ENCODE data around the gene APPBP2. TPM values are rescaled to one million over a fixed set of nuclear protein-coding genes. Genes with fewer than 3 reads are reported as not detected.
A peak's percentile ranks its signal among the peaks of the same experiment; 100 is the strongest.
"Not testable (repeated sequence)": the region's sequence is repeated elsewhere in the genome, so short reads cannot be mapped to it uniquely, and the experiment has no call there.

The APPBP2 gene
- total RNA-seq, 1 donor = 69.1 TPM

- peak overlapping the region; percentile 100 for H3K4me3 ChIP-seq (ENCODE audit: low read depth, low read length)
- DNase-seq (ENCODE audit: low read depth) = peak; percentile 49
- TF ChIP-seq, protein P1, sequence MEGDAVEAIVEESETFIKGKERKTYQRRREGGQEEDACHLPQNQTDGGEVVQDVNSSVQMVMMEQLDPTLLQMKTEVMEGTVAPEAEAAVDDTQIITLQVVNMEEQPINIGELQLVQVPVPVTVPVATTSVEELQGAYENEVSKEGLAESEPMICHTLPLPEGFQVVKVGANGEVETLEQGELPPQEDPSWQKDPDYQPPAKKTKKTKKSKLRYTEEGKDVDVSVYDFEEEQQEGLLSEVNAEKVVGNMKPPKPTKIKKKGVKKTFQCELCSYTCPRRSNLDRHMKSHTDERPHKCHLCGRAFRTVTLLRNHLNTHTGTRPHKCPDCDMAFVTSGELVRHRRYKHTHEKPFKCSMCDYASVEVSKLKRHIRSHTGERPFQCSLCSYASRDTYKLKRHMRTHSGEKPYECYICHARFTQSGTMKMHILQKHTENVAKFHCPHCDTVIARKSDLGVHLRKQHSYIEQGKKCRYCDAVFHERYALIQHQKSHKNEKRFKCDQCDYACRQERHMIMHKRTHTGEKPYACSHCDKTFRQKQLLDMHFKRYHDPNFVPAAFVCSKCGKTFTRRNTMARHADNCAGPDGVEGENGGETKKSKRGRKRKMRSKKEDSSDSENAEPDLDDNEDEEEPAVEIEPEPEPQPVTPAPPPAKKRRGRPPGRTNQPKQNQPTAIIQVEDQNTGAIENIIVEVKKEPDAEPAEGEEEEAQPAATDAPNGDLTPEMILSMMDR (IDR thresholded peaks at IDR 0.05; ENCODE audit: insufficient read depth, low read depth, low read length) = no peak
These were observed 1.3 kb downstream of the APPBP2 start for GRCh38 chr17:60524463-60525327.

DNA sequence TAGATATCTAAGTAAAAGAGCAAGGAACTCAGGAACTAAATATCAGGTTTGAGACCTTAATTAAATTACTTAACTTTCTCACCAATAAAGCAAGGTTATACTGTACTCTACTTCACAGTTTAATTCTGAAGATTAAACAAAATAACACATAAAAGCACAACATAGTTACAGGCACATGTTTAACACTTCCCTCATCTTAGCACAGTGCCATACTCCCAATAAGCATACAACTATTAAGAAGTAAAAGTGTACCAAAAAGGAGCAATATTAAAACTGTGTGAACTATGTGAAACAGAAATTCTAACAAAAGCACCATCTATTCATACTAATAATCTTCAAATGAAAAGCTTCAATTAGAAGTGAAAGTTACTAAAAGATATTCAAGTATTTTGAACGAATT, 2.2 kb downstream of the APPBP2 start:
- H3K4me3 ChIP-seq (ENCODE audit: low read depth, low read length) = peak overlapping the region; percentile 100
- TF ChIP-seq, protein P1 (IDR thresholded peaks at IDR 0.05; ENCODE audit: insufficient read depth, low read depth, low read length) = no peak
- no peak for DNase-seq (ENCODE audit: low read depth)

DNA sequence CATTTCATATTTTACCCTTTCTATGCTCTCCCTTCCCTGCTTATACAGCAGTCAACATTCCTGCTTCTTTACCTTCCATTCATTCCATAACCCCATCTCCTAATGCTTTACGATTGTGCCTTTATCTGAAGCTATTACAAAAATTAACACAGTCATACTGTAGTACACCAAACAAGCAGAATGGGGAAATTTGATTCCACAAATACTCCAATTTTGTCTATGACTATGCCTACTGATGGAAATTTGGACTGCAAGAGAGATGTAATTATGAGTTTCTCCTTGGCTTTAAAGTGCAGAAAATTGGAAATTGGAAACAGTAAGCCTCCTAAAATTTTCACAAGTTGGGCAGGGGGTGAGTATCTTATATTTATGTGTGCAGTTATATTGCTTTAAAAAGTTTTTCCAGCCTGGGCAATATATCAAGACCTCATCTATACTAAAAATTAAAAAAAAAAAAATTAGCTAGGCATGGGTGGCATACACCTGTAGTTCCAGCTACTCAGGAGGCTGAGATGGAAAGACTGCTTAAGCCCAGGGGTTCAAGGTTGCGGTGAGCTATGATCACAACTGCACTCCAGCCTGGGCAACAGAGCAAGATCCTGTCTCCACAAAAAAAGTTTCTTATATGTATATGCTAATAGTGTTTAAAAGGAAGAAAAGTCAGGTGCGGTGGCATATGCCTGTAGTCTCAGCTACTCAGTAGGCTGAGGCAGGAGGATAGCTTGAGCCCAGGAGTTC, 3.0 kb downstream of the APPBP2 start:
- TF ChIP-seq, protein P1 (IDR thresholded peaks at IDR 0.05; ENCODE audit: insufficient read depth, low read depth, low read length) = no peak
- no peak for DNase-seq (ENCODE audit: low read depth)
- H3K4me3 ChIP-seq (ENCODE audit: low read depth, low read length) = peak overlapping the region; percentile 100

- TF ChIP-seq, protein P1 (IDR thresholded peaks at IDR 0.05; ENCODE audit: insufficient read depth, low read depth, low read length) = no peak
These were observed 6.2 kb downstream of the APPBP2 start for GRCh38 chr17:60519795-60520194.

DNA sequence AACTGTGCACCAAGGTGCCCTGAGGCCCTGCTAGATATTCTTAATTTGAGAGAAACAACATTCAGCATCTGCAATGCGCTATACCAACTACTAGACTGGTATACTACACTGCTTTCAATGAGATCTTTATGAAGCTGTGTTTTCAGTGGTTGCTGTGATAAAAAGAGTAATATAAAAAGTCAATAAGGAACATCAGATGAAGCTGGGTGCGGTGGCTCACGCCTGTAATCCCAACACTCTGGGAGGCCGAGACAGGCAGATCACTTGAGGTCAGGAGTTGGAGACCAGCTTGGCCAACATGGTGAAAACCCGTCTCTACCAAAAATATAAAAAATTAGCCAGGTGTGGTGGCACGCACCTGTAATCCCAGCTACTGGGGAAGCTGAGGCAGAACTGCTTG, 10.4 kb downstream of the APPBP2 start:
- H3K4me3 ChIP-seq (ENCODE audit: low read depth, low read length); DNase-seq (ENCODE audit: low read depth): not testable (repeated sequence)

More at GRCh38 chr17:60519795-60520194, 6.2 kb downstream of the APPBP2 start:
- no peak for DNase-seq (ENCODE audit: low read depth)
- no peak overlapping the region for H3K4me3 ChIP-seq (ENCODE audit: low read depth, low read length)

DNA sequence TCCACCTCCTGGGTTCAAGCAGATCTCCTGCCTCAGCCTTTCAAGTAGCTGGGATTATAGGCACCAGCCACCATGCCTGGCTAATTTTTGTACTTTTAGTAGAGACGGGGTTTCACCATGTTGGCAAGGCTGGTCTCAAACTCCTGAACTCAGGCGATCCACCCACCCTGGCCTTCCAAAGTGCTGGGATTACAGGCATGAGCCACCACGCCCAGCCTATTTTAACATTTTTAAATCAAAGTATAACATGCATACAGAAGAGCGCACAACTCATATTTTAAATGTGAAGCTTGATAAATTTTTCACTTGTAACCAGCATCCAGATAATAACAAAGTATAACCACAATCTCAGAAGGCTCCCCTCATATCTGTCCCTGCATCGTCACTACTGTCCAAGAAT, 10.8 kb downstream of the APPBP2 start:
- not testable (repeated sequence) for H3K4me3 ChIP-seq (ENCODE audit: low read depth, low read length); DNase-seq (ENCODE audit: low read depth)

DNA sequence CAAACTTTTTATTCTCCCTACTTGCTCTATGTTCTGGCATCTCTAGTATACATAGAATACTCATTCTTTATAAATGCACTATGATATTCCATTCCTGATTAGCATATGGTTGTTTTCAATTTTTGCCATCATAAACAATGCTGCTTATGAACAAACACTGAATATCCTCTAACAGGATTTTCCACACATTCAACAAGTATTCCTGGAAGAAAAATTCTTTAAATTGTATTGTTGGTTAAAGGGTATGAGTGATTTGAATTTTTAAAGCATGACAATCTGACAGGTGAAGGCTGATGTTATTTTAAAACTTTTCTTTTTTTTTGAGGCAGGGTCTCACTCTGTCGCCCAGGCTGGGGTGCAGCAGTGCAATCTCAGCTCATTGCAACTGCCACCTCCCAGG, 11.5 kb downstream of the APPBP2 start:
- TF ChIP-seq, protein P1 (IDR thresholded peaks at IDR 0.05; ENCODE audit: insufficient read depth, low read depth, low read length) = no peak
- no peak overlapping the region for H3K4me3 ChIP-seq (ENCODE audit: low read depth, low read length)
- no peak for DNase-seq (ENCODE audit: low read depth)
